HepG2 (cell line): ENCODE measurements around the gene MED1. TPM values are rescaled to one million over a fixed set of nuclear protein-coding genes. Genes with fewer than 3 reads are reported as not detected.
A peak's percentile ranks its signal among the peaks of the same experiment; 100 is the strongest.

Experiments
- DDIT3 ChIP-seq: sonication (generic); formaldehyde crosslinking; IDR thresholded peaks from 2 replicates; pipeline ENCODE4 v1.4.0; 2020; ENCODE audit warnings: mild to moderate bottlenecking, missing genetic modification reagents
- EEA1 ChIP-seq: sonication (generic); formaldehyde crosslinking; IDR thresholded peaks from 2 replicates; pipeline ENCODE4 v1.5.1; 2020; ENCODE audit warnings: mild to moderate bottlenecking, missing genetic modification reagents, borderline replicate concordance
- ELK4 ChIP-seq: sonication (generic); formaldehyde crosslinking; IDR thresholded peaks from 2 replicates; pipeline ENCODE4 v1.9.0; 2021; ENCODE audit warnings: missing genetic modification reagents, borderline replicate concordance
- ETV6 ChIP-seq: sonication (generic); formaldehyde crosslinking; conservative IDR thresholded peaks from 2 replicates; pipeline ENCODE4 v1.4.0; 2020; ENCODE audit warnings: missing genetic modification reagents
- HDAC2 ChIP-seq: sonication (generic); formaldehyde crosslinking; IDR thresholded peaks from 2 replicates; pipeline ENCODE4 v1.4.0; 2020; ENCODE audit warnings: missing genetic modification reagents
- LRRFIP1 ChIP-seq: sonication (generic); formaldehyde crosslinking; conservative IDR thresholded peaks from 2 replicates; pipeline ENCODE4 v1.4.0; 2020; ENCODE audit warnings: missing genetic modification reagents
- MBNL3 ChIP-seq: fragments of 250-450 bp; sonication (Bioruptor Pico); conservative IDR thresholded peaks from 2 replicates; pipeline ENCODE4 v1.8.0; 2022; ENCODE audit warnings: mild to moderate bottlenecking, inconsistent platforms
- MEIS2 ChIP-seq: sonication (generic); formaldehyde crosslinking; IDR thresholded peaks from 2 replicates; pipeline ENCODE4 v1.9.0; 2021; ENCODE audit warnings: mild to moderate bottlenecking, missing genetic modification reagents
- MXD1 ChIP-seq: sonication (generic); formaldehyde crosslinking; IDR thresholded peaks from 2 replicates; pipeline ENCODE4 v1.4.0; 2020; ENCODE audit warnings: mild to moderate bottlenecking, missing genetic modification reagents
- NR1H2 ChIP-seq: sonication (generic); formaldehyde crosslinking; IDR thresholded peaks from 2 replicates; pipeline ENCODE4 v1.8.1; 2022; ENCODE audit warnings: low read depth, missing genetic modification reagents, borderline replicate concordance
- PPARG ChIP-seq: conservative IDR thresholded peaks from 2 replicates; pipeline ENCODE4 v1.6.1; 2016; ENCODE audit warnings: missing biosample characterization, missing genetic modification reagents
- PREB ChIP-seq: sonication (generic); formaldehyde crosslinking; IDR thresholded peaks from 2 replicates; pipeline ENCODE4 v1.4.0; 2020; ENCODE audit warnings: missing genetic modification reagents
- RBM39 ChIP-seq: fragments of 200-400 bp; formaldehyde crosslinking; IDR thresholded peaks from one replicate; pipeline ENCODE4 v1.6.1; 2018; ENCODE audit warnings: antibody characterized with exemption, mild to moderate bottlenecking, low read depth, low read length; ENCODE audit not compliant: poor library complexity, severe bottlenecking
- TCF12 ChIP-seq, 2 experiments: fragments of 450-650 bp in 1 of 2; sonication (generic) in 1 of 2; formaldehyde crosslinking in 1 of 2; IDR thresholded peaks; 2 replicates each; pipeline versions ENCODE4 v1.6.1 to v1.8.0; 2017 to 2022; ENCODE audit warnings: antibody characterized with exemption in 1 of 2, mild to moderate bottlenecking in 1 of 2, missing genetic modification reagents in 1 of 2, moderate library complexity in 1 of 2
- ZNF10 ChIP-seq: sonication (generic); formaldehyde crosslinking; IDR thresholded peaks from 2 replicates; pipeline ENCODE4 v1.4.0; 2020; ENCODE audit warnings: mild to moderate bottlenecking, low read depth, missing genetic modification reagents, borderline replicate concordance
- ZNF20 ChIP-seq: sonication (generic); formaldehyde crosslinking; IDR thresholded peaks from 2 replicates; pipeline ENCODE4 v1.4.0; 2020; ENCODE audit warnings: mild to moderate bottlenecking, moderate library complexity, missing genetic modification reagents
- ZNF205 ChIP-seq: IDR thresholded peaks from 2 replicates; pipeline ENCODE4 v1.6.1; 2018; ENCODE audit warnings: missing biosample characterization, missing genetic modification reagents
- ZNF232 ChIP-seq: sonication (generic); formaldehyde crosslinking; IDR thresholded peaks from 2 replicates; pipeline ENCODE4 v1.4.0; 2020; ENCODE audit warnings: missing genetic modification reagents, borderline replicate concordance
- ZNF256 ChIP-seq: sonication (generic); formaldehyde crosslinking; conservative IDR thresholded peaks from 2 replicates; pipeline ENCODE4 v1.4.0; 2020; ENCODE audit warnings: missing genetic modification reagents
- ZNF263 ChIP-seq: sonication (generic); formaldehyde crosslinking; IDR thresholded peaks from 2 replicates; pipeline ENCODE4 v1.4.0; 2020; ENCODE audit warnings: missing genetic modification reagents
- ZNF546 ChIP-seq: sonication (generic); formaldehyde crosslinking; conservative IDR thresholded peaks from 2 replicates; pipeline ENCODE4 v1.8.1; 2023; ENCODE audit warnings: mild to moderate bottlenecking, missing genetic modification reagents
- ZNF691 ChIP-seq: sonication (generic); formaldehyde crosslinking; IDR thresholded peaks from 2 replicates; pipeline ENCODE4 v1.4.0; 2020; ENCODE audit warnings: missing genetic modification reagents, low read depth, mild to moderate bottlenecking, borderline replicate concordance
- polyA plus RNA-seq, 8 experiments: library from polyadenylated mRNA; depleted of rRNA in 3 of 8; stranded (reverse) in 7 of 8; unstranded in 1 of 8; fragments of >200 nt; fragmentation: Illumina TruSeq in 4 of 8; extraction: Trizol in 4 of 8; gene quantifications; 2 replicates each; pipeline versions ENCODE4 v1.2.1 to v1.2.3, GENCODE V29; 2011 to 2016; ENCODE audit warnings: low read depth in 4 of 8, missing spikeins in 1 of 8, mixed read lengths in 1 of 8; ENCODE audit not compliant: insufficient read depth in 1 of 8
- total RNA-seq, 5 experiments: library from RNA; depleted of rRNA; stranded (reverse); fragments of >200 nt; fragmentation: Illumina TruSeq; extraction: Trizol; gene quantifications; 2 replicates each; pipeline ENCODE4 v1.2.3, GENCODE V29; 2016; ENCODE audit warnings: low read depth in 1 of 5

The MED1 gene
- total and polyA plus RNA-seq, 2 of the 13 experiments (the other 11 are each of a cell fraction or from before 2014, with no cell fraction given) = 37.5 to 40.1 TPM

- TF ChIP-seq LRRFIP1 (CRISPR knock-in tag) = no peak
- TF ChIP-seq ZNF10 (CRISPR knock-in tag) = no peak
- TF ChIP-seq ZNF205 (CRISPR knock-in tag) = peak; percentile 66; the same call in 1 of the 2 replicates
- TF ChIP-seq ZNF232 = peak; percentile 90; the same call in 1 of the 2 replicates
- peak; percentile 62 for TF ChIP-seq ZNF263 (CRISPR knock-in tag)
- peak; percentile 88 for TF ChIP-seq ETV6
- no peak; the same call in 1 of the 2 replicates for TF ChIP-seq DDIT3 (CRISPR knock-in tag)
- no peak for TF ChIP-seq PREB (CRISPR knock-in tag)
- TF ChIP-seq EEA1 (CRISPR knock-in tag) = no peak
- TF ChIP-seq MBNL3 = 0 out of 2 replicates have a peak, but pooled peaks have one; percentile 69
- peak; percentile 11; the same call in 1 of the 2 replicates for TF ChIP-seq ZNF546 (CRISPR knock-in tag)
- TF ChIP-seq MXD1 (CRISPR knock-in tag) = no peak
- no peak for TF ChIP-seq ZNF20 (CRISPR knock-in tag)
- TF ChIP-seq MEIS2 = no peak; the same call in 1 of the 2 replicates
- TF ChIP-seq RBM39 = peak; percentile 52
- peak; percentile 54 for TF ChIP-seq HDAC2 (CRISPR knock-in tag)
- TF ChIP-seq ZNF691 (CRISPR knock-in tag) = peak; percentile 47; the same call in 1 of the 2 replicates
- peak; percentile 84; the same call in 1 of the 2 replicates for TF ChIP-seq ZNF256 (CRISPR knock-in tag)
- no peak for TF ChIP-seq TCF12 (IDR thresholded peaks at IDR 0.05)
- TF ChIP-seq TCF12 (CRISPR knock-in tag; IDR thresholded peaks at IDR 0.05) = no peak
- peak; percentile 73; the same call in 1 of the 2 replicates for TF ChIP-seq NR1H2 (CRISPR knock-in tag)
- no peak for TF ChIP-seq ELK4
- TF ChIP-seq PPARG (CRISPR knock-in tag) = peak; percentile 80; the same call in 1 of the 2 replicates
Measured at GRCh38 chr17:39461113-39461925, 10.3 kb upstream of the MED1 start, which contains the start of gene CDK12 (continued).
